WTC11 (cell line): ENCODE data around the gene SLC22A15. TPM values are rescaled to one million over a fixed set of nuclear protein-coding genes. Genes with fewer than 3 reads are reported as not detected.

Experiments
- ATAC-seq: fragments of 200-7000 bp; cut with Tn5 transposase; 2 replicates; pipeline ENCODE4 v1.10.0; 2021; ENCODE audit warnings: mild to moderate bottlenecking, moderate library complexity
- CTCF ChIA-PET: fragments of 300-600 bp; sonication (Branson Sonifier 250); formaldehyde crosslinking; loops from one replicate; lab custom pipeline; 2021; ENCODE audit warnings: antibody characterized with exemption; lab: Charles Lee
- POLR2A ChIA-PET: fragments of 350-600 bp; sonication (Branson Sonifier 250); formaldehyde crosslinking; loops from one replicate; lab custom pipeline; 2021; ENCODE audit warnings: antibody characterized with exemption; lab: Charles Lee
- DNase-seq: peaks from one replicate; pipeline ENCODE4 v3.0.0; 2021; ENCODE audit warnings: low spot score
- H3K27ac Mint-ChIP-seq: 2 replicates; pipeline ENCODE4 v1.8.0; 2021; ENCODE audit warnings: mixed read lengths
- H3K27me3 Mint-ChIP-seq: 2 replicates; pipeline ENCODE4 v1.8.0; 2021; ENCODE audit warnings: low read depth, mild to moderate bottlenecking, moderate library complexity, mixed read lengths
- H3K36me3 Mint-ChIP-seq: 2 replicates; pipeline ENCODE4 v1.8.0; 2021; ENCODE audit warnings: mixed read lengths
- H3K4me1 Mint-ChIP-seq: 2 replicates; pipeline ENCODE4 v1.8.0; 2022; ENCODE audit warnings: mixed read lengths
- H3K4me3 Mint-ChIP-seq: 2 replicates; pipeline ENCODE4 v1.8.0; 2021; ENCODE audit warnings: mild to moderate bottlenecking, moderate library complexity, mixed read lengths
- H3K9me3 Mint-ChIP-seq: 2 replicates; pipeline ENCODE4 v1.8.0; 2021; ENCODE audit warnings: mixed read lengths
- AFF4 ChIP-seq: sonication (generic); formaldehyde crosslinking; IDR thresholded peaks from 2 replicates; pipeline ENCODE4 v1.8.1; 2023; ENCODE audit warnings: mild to moderate bottlenecking, missing genetic modification reagents, borderline replicate concordance
- ARID4B ChIP-seq: sonication (generic); formaldehyde crosslinking; IDR thresholded peaks from 2 replicates; pipeline ENCODE4 v1.8.0; 2023; ENCODE audit warnings: missing genetic modification reagents, mild to moderate bottlenecking, borderline replicate concordance
- ATF1 ChIP-seq: sonication (generic); formaldehyde crosslinking; IDR thresholded peaks from 2 replicates; pipeline ENCODE4 v1.8.1; 2023; ENCODE audit warnings: mild to moderate bottlenecking, moderate library complexity, missing genetic modification reagents
- ATF2 ChIP-seq: sonication (generic); formaldehyde crosslinking; IDR thresholded peaks from 2 replicates; pipeline ENCODE4 v1.8.1; 2022; ENCODE audit warnings: low read depth, missing genetic modification reagents, borderline replicate concordance
- CDX4 ChIP-seq: fragments of 250-450 bp; sonication (Bioruptor Pico); IDR thresholded peaks from 2 replicates; pipeline ENCODE4 v1.9.0; 2021; ENCODE audit warnings: moderate library complexity, mild to moderate bottlenecking, inconsistent platforms, borderline replicate concordance
- ELF4 ChIP-seq: sonication (generic); formaldehyde crosslinking; IDR thresholded peaks from 2 replicates; pipeline ENCODE4 v1.8.1; 2022; ENCODE audit warnings: low read depth, mild to moderate bottlenecking, moderate library complexity, missing genetic modification reagents
- EMX1 ChIP-seq: fragments of 250-450 bp; sonication (Bioruptor Pico); IDR thresholded peaks from 2 replicates; pipeline ENCODE4 v1.8.0; 2021; ENCODE audit warnings: mild to moderate bottlenecking
- ERG ChIP-seq: fragments of 250-450 bp; sonication (Bioruptor Pico); IDR thresholded peaks from 2 replicates; pipeline ENCODE4 v1.8.0; 2021; ENCODE audit warnings: mild to moderate bottlenecking
- FOXK1 ChIP-seq: sonication (generic); formaldehyde crosslinking; IDR thresholded peaks from 2 replicates; pipeline ENCODE4 v1.8.0; 2022; ENCODE audit warnings: mild to moderate bottlenecking, moderate library complexity, missing genetic modification reagents
- FOXP1 ChIP-seq: sonication (generic); formaldehyde crosslinking; IDR thresholded peaks from 2 replicates; pipeline ENCODE4 v1.8.0; 2022; ENCODE audit warnings: missing genetic modification reagents, mild to moderate bottlenecking, moderate library complexity, borderline replicate concordance
- NFYB ChIP-seq: sonication (generic); formaldehyde crosslinking; conservative IDR thresholded peaks from 2 replicates; pipeline ENCODE4 v1.8.0; 2022; ENCODE audit warnings: low read depth, missing genetic modification reagents
- OVOL2 ChIP-seq: fragments of 250-450 bp; sonication (Bioruptor Pico); IDR thresholded peaks from 2 replicates; pipeline ENCODE4 v1.9.0; 2021; ENCODE audit warnings: mild to moderate bottlenecking, borderline replicate concordance
- PRRX2 ChIP-seq: fragments of 250-450 bp; sonication (Bioruptor Pico); IDR thresholded peaks from 2 replicates; pipeline ENCODE4 v1.8.0; 2021; ENCODE audit warnings: mild to moderate bottlenecking
- RELA ChIP-seq: sonication (generic); formaldehyde crosslinking; IDR thresholded peaks from 2 replicates; pipeline ENCODE4 v1.8.1; 2022; ENCODE audit warnings: missing genetic modification reagents, mild to moderate bottlenecking, borderline replicate concordance
- RORB ChIP-seq: fragments of 250-450 bp; sonication (Bioruptor Pico); IDR thresholded peaks from 2 replicates; pipeline ENCODE4 v1.9.0; 2021; ENCODE audit warnings: mild to moderate bottlenecking
- SMAD3 ChIP-seq: sonication (generic); formaldehyde crosslinking; IDR thresholded peaks from 2 replicates; pipeline ENCODE4 v1.8.0; 2022; ENCODE audit warnings: missing genetic modification reagents, mild to moderate bottlenecking, borderline replicate concordance
- SP1 ChIP-seq: sonication (generic); formaldehyde crosslinking; conservative IDR thresholded peaks from 2 replicates; pipeline ENCODE4 v1.8.1; 2022; ENCODE audit warnings: missing genetic modification reagents
- TEAD1 ChIP-seq: sonication (generic); formaldehyde crosslinking; IDR thresholded peaks from 2 replicates; pipeline ENCODE4 v1.8.0; 2022; ENCODE audit warnings: mild to moderate bottlenecking, missing genetic modification reagents
- TP53 ChIP-seq: sonication (generic); formaldehyde crosslinking; IDR thresholded peaks from 2 replicates; pipeline ENCODE4 v1.8.1; 2023; ENCODE audit warnings: mild to moderate bottlenecking, missing genetic modification reagents
- ZNF219 ChIP-seq: sonication (generic); formaldehyde crosslinking; IDR thresholded peaks from 2 replicates; pipeline ENCODE4 v1.8.0; 2023; ENCODE audit warnings: missing genetic modification reagents, mild to moderate bottlenecking, borderline replicate concordance
- ZNF232 ChIP-seq: sonication (generic); formaldehyde crosslinking; IDR thresholded peaks from 2 replicates; pipeline ENCODE4 v1.8.0; 2022; ENCODE audit warnings: mild to moderate bottlenecking, missing genetic modification reagents
- ZNF512 ChIP-seq: sonication (generic); formaldehyde crosslinking; IDR thresholded peaks from 2 replicates; pipeline ENCODE4 v1.8.1; 2022; ENCODE audit warnings: missing genetic modification reagents, borderline replicate concordance
- ZSCAN18 ChIP-seq: fragments of 250-450 bp; sonication (Bioruptor Pico); IDR thresholded peaks from 2 replicates; pipeline ENCODE4 v2.1.2; 2022; ENCODE audit warnings: mild to moderate bottlenecking, moderate library complexity
- total RNA-seq: library from RNA; stranded (reverse); gene quantifications from 3 replicates; pipeline ENCODE4 v1.2.3, GENCODE V29; 2021

SLC22A15 gene
- total RNA-seq, 1 experiment from 2014 or later: 4.5 TPM

GRCh38 chr1:116075575-116075974, 99.3 kb downstream of the SLC22A15 start:
- H3K9me3 Mint-ChIP-seq: no peaks in the 10 kb centered on the region
- no peak overlapping the region for H3K4me3 Mint-ChIP-seq
- TF ChIP-seq AFF4 (no peak), ZNF512 (no peak), ATF1 (CRISPR knock-in tag) (no peak), ZNF219 (CRISPR knock-in tag) (no peak), ARID4B (no peak), TEAD1 (CRISPR knock-in tag) (no peak), ERG (CRISPR knock-in tag) (no peak), RORB (CRISPR knock-in tag) (no peak), FOXP1 (no peak), ZNF232 (CRISPR knock-in tag) (no peak), TP53 (CRISPR knock-in tag) (no peak), FOXK1 (no peak), ATF2 (no peak)
- no peak for DNase-seq
- H3K27ac Mint-ChIP-seq: no peak overlapping the region
- no peaks in the 10 kb centered on the region for H3K27me3 Mint-ChIP-seq
- H3K36me3 Mint-ChIP-seq: no peaks in the 10 kb centered on the region
- peaks cover 13% of the 10 kb centered on the region for H3K4me1 Mint-ChIP-seq
- POLR2A ChIA-PET: no interaction called here
- CTCF ChIA-PET: interaction anchor here (0.6 to 1.4 kb wide), 2 partner anchors 410 to 467 kb away, joined by 3 read pairs; no protein-coding TSS in a partner anchor
- ATAC-seq: no peak

GRCh38 chr1:116075990-116076389, 99.7 kb downstream of the SLC22A15 start:
- CTCF ChIA-PET: interaction anchor here (1.4 kb wide), 1 partner anchor 409 kb away, joined by 3 read pairs; no protein-coding TSS in a partner anchor
- Mint-ChIP-seq H3K27me3 (no peaks in the 10 kb centered on the region), H3K36me3 (no peaks in the 10 kb centered on the region), H3K4me3 (no peak overlapping the region), H3K4me1 (peaks cover 13% of the 10 kb centered on the region), H3K9me3 (no peaks in the 10 kb centered on the region), H3K27ac (no peak overlapping the region)
- POLR2A ChIA-PET: no interaction called here
- ATAC-seq (no peak), DNase-seq (no peak)
- TF ChIP-seq ZSCAN18 (no peak), SP1 (no peak), NFYB (CRISPR knock-in tag) (no peak), RELA (no peak), ELF4 (CRISPR knock-in tag) (no peak), CDX4 (CRISPR knock-in tag) (no peak), PRRX2 (no peak), OVOL2 (CRISPR knock-in tag) (no peak), SMAD3 (no peak), EMX1 (CRISPR knock-in tag) (no peak)
